HL-60 (cell line): ENCODE results near the gene CRLF3.
"Not testable (repeated sequence)": the region's sequence is repeated elsewhere in the genome, so short reads cannot be mapped to it uniquely, and the experiment has no call there.

Experiments
- POLR2AphosphoS5 ChIP-seq: IDR thresholded peaks from 2 replicates; pipeline ENCODE4 v1.6.1; 2012; ENCODE audit warnings: low read depth
- REST ChIP-seq: IDR thresholded peaks from 2 replicates; pipeline ENCODE4 v1.6.1; 2012; ENCODE audit warnings: low read depth; ENCODE audit not compliant: insufficient replicate concordance
- TF ChIP-seq, protein P1 (sequence below): IDR thresholded peaks from one replicate; pipeline ENCODE4 v1.5.1; 2011; ENCODE audit warnings: low read length, control low read depth, inconsistent platforms; ENCODE audit not compliant: insufficient read depth

DNA sequence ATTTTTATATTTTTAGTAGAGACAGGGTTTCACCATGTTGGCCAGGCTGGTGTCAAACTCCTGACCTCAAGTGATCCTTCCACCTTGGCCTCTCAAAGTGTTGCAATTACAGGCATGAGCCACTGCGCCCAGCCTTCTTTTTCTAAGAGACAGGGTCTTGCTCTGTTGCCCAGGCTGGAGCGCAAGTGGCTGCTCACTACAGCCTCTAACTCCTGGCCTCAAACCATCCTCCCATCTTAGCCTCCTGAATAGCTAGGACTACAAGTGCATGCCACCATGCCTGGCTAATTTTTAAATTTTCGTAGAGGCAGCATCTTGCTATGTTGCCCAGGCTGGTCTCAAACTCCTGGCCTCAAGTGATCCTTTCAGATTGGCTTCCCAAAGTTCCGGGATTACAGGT is 76.9 kb downstream of the CRLF3 start:
- not testable (repeated sequence) for TF ChIP-seq REST, POLR2AphosphoS5
- TF ChIP-seq, protein P1, sequence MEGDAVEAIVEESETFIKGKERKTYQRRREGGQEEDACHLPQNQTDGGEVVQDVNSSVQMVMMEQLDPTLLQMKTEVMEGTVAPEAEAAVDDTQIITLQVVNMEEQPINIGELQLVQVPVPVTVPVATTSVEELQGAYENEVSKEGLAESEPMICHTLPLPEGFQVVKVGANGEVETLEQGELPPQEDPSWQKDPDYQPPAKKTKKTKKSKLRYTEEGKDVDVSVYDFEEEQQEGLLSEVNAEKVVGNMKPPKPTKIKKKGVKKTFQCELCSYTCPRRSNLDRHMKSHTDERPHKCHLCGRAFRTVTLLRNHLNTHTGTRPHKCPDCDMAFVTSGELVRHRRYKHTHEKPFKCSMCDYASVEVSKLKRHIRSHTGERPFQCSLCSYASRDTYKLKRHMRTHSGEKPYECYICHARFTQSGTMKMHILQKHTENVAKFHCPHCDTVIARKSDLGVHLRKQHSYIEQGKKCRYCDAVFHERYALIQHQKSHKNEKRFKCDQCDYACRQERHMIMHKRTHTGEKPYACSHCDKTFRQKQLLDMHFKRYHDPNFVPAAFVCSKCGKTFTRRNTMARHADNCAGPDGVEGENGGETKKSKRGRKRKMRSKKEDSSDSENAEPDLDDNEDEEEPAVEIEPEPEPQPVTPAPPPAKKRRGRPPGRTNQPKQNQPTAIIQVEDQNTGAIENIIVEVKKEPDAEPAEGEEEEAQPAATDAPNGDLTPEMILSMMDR = not testable (repeated sequence)
